ENCODE results near the gene BNIP5. TPM values are rescaled to one million over a fixed set of nuclear protein-coding genes. Genes with fewer than 3 reads are reported as not detected.

The BNIP5 gene
- total RNA-seq, 1 experiment from 2014 or later, result not detected

- no peak for TF ChIP-seq CTCF (conservative IDR thresholded peaks at IDR 0.05; ENCODE audit: low read depth, low read length)
- TF ChIP-seq EZH2 (IDR thresholded peaks at IDR 0.05; ENCODE audit: borderline replicate concordance, low read depth, low read length, poor library complexity, severe bottlenecking), result no peak
- CTCF ChIA-PET, result no interaction called here
- Histone ChIP-seq H3K36me3 (ENCODE audit: insufficient read depth, low read length, poor library complexity, severe bottlenecking) (no peaks in the 10 kb centered on the region), H3K9me3 (ENCODE audit: low read depth, low read length, poor library complexity, severe bottlenecking) (no peaks in the 10 kb centered on the region), H3K27ac (ENCODE audit: low read depth, low read length, poor library complexity, severe bottlenecking) (no peak overlapping the region), H3K4me1 (ENCODE audit: insufficient read depth, low read length, poor library complexity, severe bottlenecking) (no peaks in the 10 kb centered on the region), H3K27me3 (replicated peaks; ENCODE audit: insufficient read depth, low read depth, low read length, poor library complexity) (no peaks in the 10 kb centered on the region), H3K4me3 (ENCODE audit: low read depth, low read length, poor library complexity, severe bottlenecking) (no peak overlapping the region)
- POLR2A ChIA-PET (ENCODE audit: low non-redundant PET), result no interaction called here
- BruUV-seq (replicated peaks), result no TSS peak
- intact Hi-C loops (cut with micrococcal nuclease; ENCODE audit: unreplicated experiment), result no loop called here
- no peak for DNase-seq (ENCODE audit: low spot score)
Observed at GRCh38 chr6:36298027-36298426, 38.7 kb downstream of the BNIP5 start.

- DNase-seq (ENCODE audit: low spot score), result no peak
- H3K9me3 ChIP-seq (ENCODE audit: low read depth, low read length, poor library complexity, severe bottlenecking), result no peaks in the 10 kb centered on the region
- no peaks in the 10 kb centered on the region for H3K4me1 ChIP-seq (ENCODE audit: insufficient read depth, low read length, poor library complexity, severe bottlenecking)
- intact Hi-C loops (cut with micrococcal nuclease; ENCODE audit: unreplicated experiment), result no loop called here
- POLR2A ChIA-PET (ENCODE audit: low non-redundant PET), result no interaction called here
- no peak overlapping the region for H3K27ac ChIP-seq (ENCODE audit: low read depth, low read length, poor library complexity, severe bottlenecking)
- no peaks in the 10 kb centered on the region for H3K27me3 ChIP-seq (replicated peaks; ENCODE audit: insufficient read depth, low read depth, low read length, poor library complexity)
- H3K4me3 ChIP-seq (ENCODE audit: low read depth, low read length, poor library complexity, severe bottlenecking), result no peak overlapping the region
- TF ChIP-seq EZH2 (IDR thresholded peaks at IDR 0.05; ENCODE audit: borderline replicate concordance, low read depth, low read length, poor library complexity, severe bottlenecking), result no peak
- TF ChIP-seq CTCF (conservative IDR thresholded peaks at IDR 0.05; ENCODE audit: low read depth, low read length), result no peak
- no peaks in the 10 kb centered on the region for H3K36me3 ChIP-seq (ENCODE audit: insufficient read depth, low read length, poor library complexity, severe bottlenecking)
- CTCF ChIA-PET, result no interaction called here
- BruUV-seq (replicated peaks), result no TSS peak
Observed at GRCh38 chr6:36297511-36297910, 39.2 kb downstream of the BNIP5 start.

- H3K9me3 ChIP-seq (ENCODE audit: low read depth, low read length, poor library complexity, severe bottlenecking), result no peaks in the 10 kb centered on the region
- no TSS peak for BruUV-seq (replicated peaks)
- TF ChIP-seq CTCF (conservative IDR thresholded peaks at IDR 0.05; ENCODE audit: low read depth, low read length) (no peak), EZH2 (IDR thresholded peaks at IDR 0.05; ENCODE audit: borderline replicate concordance, low read depth, low read length, poor library complexity, severe bottlenecking) (no peak)
- ChIA-PET CTCF (interaction anchor here (1.0 kb wide), 1 partner anchor 23 kb away, joined by 3 read pairs; no protein-coding TSS in a partner anchor), POLR2A (ENCODE audit: low non-redundant PET) (no interaction called here)
- intact Hi-C loops (cut with micrococcal nuclease; ENCODE audit: unreplicated experiment), result no loop called here
- H3K27me3 ChIP-seq (replicated peaks; ENCODE audit: insufficient read depth, low read depth, low read length, poor library complexity), result no peaks in the 10 kb centered on the region
- H3K4me1 ChIP-seq (ENCODE audit: insufficient read depth, low read length, poor library complexity, severe bottlenecking), result no peaks in the 10 kb centered on the region
- no peak overlapping the region for H3K4me3 ChIP-seq (ENCODE audit: low read depth, low read length, poor library complexity, severe bottlenecking)
- H3K27ac ChIP-seq (ENCODE audit: low read depth, low read length, poor library complexity, severe bottlenecking), result no peak overlapping the region
- DNase-seq (ENCODE audit: low spot score), result no peak
- H3K36me3 ChIP-seq (ENCODE audit: insufficient read depth, low read length, poor library complexity, severe bottlenecking), result no peaks in the 10 kb centered on the region
Observed at GRCh38 chr6:36297051-36297450, 39.6 kb downstream of the BNIP5 start.
